WERI-Rb-1 (cell line): Measurements from ENCODE around the gene NGEF.

Source experiments
- DNase-seq: peaks from one replicate; pipeline ENCODE4 v3.0.0-alpha.2; 2020
- H3K27ac ChIP-seq: fragments of 250-450 bp; sonication (Bioruptor Pico); 2 replicates; pipeline ENCODE4 v1.5.1; 2020; ENCODE audit warnings: mild to moderate bottlenecking, moderate library complexity
- H3K27me3 ChIP-seq: fragments of 250-450 bp; sonication (Bioruptor Pico); 2 replicates; pipeline ENCODE4 v1.5.1; 2021; ENCODE audit warnings: mild to moderate bottlenecking, low read depth, moderate library complexity; ENCODE audit not compliant: insufficient read depth, severe bottlenecking
- H3K36me3 ChIP-seq: fragments of 250-450 bp; sonication (Bioruptor Pico); 2 replicates; pipeline ENCODE4 v1.5.1; 2020; ENCODE audit warnings: mild to moderate bottlenecking, moderate library complexity
- H3K4me3 ChIP-seq: 2 replicates; pipeline ENCODE4 v1.5.1; 2011; ENCODE audit warnings: low read depth, mild to moderate bottlenecking, control low read depth, low read length
- H3K9me3 ChIP-seq: fragments of 250-450 bp; sonication (Bioruptor Pico); 2 replicates; pipeline ENCODE4 v1.5.1; 2021; ENCODE audit warnings: mild to moderate bottlenecking, moderate library complexity; ENCODE audit not compliant: severe bottlenecking
- TF ChIP-seq, protein P1 (sequence below): IDR thresholded peaks from 2 replicates; pipeline ENCODE4 v1.5.1; 2011; ENCODE audit warnings: low read depth, mild to moderate bottlenecking, control low read depth, inconsistent platforms, low read length

NGEF gene

GRCh38 chr2:232951181-232951580 lies 61.9 kb downstream of the NGEF start:
- no peak overlapping the region for H3K4me3 ChIP-seq
- DNase-seq = no peak
- TF ChIP-seq, protein P1, sequence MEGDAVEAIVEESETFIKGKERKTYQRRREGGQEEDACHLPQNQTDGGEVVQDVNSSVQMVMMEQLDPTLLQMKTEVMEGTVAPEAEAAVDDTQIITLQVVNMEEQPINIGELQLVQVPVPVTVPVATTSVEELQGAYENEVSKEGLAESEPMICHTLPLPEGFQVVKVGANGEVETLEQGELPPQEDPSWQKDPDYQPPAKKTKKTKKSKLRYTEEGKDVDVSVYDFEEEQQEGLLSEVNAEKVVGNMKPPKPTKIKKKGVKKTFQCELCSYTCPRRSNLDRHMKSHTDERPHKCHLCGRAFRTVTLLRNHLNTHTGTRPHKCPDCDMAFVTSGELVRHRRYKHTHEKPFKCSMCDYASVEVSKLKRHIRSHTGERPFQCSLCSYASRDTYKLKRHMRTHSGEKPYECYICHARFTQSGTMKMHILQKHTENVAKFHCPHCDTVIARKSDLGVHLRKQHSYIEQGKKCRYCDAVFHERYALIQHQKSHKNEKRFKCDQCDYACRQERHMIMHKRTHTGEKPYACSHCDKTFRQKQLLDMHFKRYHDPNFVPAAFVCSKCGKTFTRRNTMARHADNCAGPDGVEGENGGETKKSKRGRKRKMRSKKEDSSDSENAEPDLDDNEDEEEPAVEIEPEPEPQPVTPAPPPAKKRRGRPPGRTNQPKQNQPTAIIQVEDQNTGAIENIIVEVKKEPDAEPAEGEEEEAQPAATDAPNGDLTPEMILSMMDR = no peak
- H3K9me3 ChIP-seq = no peaks in the 10 kb centered on the region
- H3K27me3 ChIP-seq = no peaks in the 10 kb centered on the region
- no peak overlapping the region for H3K27ac ChIP-seq
- H3K36me3 ChIP-seq = no peaks in the 10 kb centered on the region

DNA sequence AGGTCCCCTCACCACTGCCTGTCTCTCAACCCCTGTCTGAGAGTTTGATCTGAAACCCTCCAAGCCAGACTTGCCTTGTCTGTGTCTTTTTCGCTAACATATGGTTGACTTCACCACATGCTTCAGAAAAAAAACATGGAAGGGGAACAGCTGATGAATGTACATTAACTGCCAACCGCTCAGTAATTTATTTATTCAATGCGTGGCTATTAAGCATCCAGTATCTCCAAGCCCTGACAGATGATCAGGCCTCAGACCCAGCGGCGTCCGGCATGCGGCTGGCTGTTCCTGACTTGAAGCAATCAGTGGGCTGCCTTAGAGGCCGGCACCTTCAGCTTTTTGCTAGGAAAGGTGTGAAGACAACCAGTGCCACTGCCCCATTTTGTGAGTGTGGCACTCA lies 62.3 kb downstream of the NGEF start:
- no peak for DNase-seq
- no peak overlapping the region for H3K4me3 ChIP-seq
- TF ChIP-seq, protein P1 = no peak
- H3K27ac ChIP-seq = no peak overlapping the region
- H3K9me3 ChIP-seq = no peaks in the 10 kb centered on the region
- no peaks in the 10 kb centered on the region for H3K27me3 ChIP-seq
- no peaks in the 10 kb centered on the region for H3K36me3 ChIP-seq

DNA sequence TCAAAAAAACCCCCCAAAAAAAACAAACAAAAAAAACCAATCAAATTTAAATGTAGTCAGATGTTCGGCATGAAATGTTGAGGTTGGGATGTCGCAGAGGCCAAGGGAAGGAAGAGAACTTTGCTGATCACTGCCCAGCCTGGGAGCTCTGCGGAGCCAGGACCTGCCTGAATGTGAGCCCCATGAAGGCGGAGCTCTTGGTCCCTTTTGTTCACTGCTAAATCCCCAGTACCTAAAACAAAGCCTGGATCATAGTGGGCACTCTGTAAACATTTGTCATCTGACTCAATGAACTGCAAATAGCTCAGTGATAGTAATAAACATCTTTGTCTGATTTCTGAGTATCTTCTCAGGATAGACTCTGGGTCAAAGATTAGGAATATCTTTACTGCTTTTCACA lies 64.0 kb downstream of the NGEF start:
- H3K27me3 ChIP-seq = no peaks in the 10 kb centered on the region
- no peak overlapping the region for H3K27ac ChIP-seq
- no peaks in the 10 kb centered on the region for H3K9me3 ChIP-seq
- H3K4me3 ChIP-seq = no peak overlapping the region
- H3K36me3 ChIP-seq = no peaks in the 10 kb centered on the region
- TF ChIP-seq, protein P1 = no peak
- DNase-seq = no peak

- Histone ChIP-seq H3K4me3 (no peak overlapping the region), H3K27ac (no peak overlapping the region), H3K27me3 (no peaks in the 10 kb centered on the region), H3K36me3 (no peaks in the 10 kb centered on the region), H3K9me3 (no peaks in the 10 kb centered on the region)
- DNase-seq = no peak
- TF ChIP-seq, protein P1 = no peak
Measured at GRCh38 chr2:232942831-232943230, 70.2 kb downstream of the NGEF start.

DNA sequence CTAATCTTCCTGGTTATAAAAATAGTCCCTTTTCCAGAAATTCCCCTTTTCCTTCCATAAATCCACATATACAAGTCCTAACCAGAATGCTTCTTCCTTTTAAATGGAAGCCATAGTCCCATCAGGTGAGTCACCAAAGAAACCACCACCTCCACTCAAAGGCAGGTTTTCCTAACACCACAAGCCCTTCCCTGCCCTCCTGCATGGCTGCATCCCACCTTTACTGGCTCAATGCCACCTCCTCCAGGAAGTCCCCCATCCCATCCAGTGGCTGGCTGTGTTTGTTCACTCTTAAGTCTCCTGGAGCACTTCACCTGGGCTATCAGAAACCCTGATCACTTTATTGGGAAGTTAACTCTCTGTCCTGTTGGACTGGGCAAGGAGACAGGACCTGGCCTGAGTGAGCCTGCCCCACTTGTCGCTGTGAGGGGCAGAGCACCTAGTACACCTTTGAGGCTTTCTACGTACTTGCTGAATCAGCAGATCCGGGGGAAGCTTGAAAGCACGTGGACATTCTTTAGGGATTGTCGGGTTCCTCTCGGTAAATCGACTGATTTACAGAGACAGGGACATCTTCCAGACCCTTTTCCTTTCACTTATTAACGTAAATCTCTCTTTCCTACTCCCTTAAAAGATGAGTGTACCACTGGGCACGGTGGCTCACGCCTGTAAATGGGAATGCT lies 71.0 kb downstream of the NGEF start:
- DNase-seq = no peak
- H3K27me3 ChIP-seq = no peaks in the 10 kb centered on the region
- no peak overlapping the region for H3K27ac ChIP-seq
- no peaks in the 10 kb centered on the region for H3K9me3 ChIP-seq
- no peak overlapping the region for H3K4me3 ChIP-seq
- no peaks in the 10 kb centered on the region for H3K36me3 ChIP-seq
- TF ChIP-seq, protein P1 = no peak

- Histone ChIP-seq H3K27me3 (no peaks in the 10 kb centered on the region), H3K27ac (no peak overlapping the region), H3K9me3 (no peaks in the 10 kb centered on the region), H3K36me3 (no peaks in the 10 kb centered on the region), H3K4me3 (no peak overlapping the region)
- TF ChIP-seq, protein P1 = no peak
- no peak for DNase-seq
Measured at GRCh38 chr2:232941400-232941799, 71.7 kb downstream of the NGEF start.
